MM.1S (cell line): ENCODE measurements around the gene PIGC.

Source experiments
- DNase-seq: peaks from one replicate; pipeline ENCODE4 v3.0.0-alpha.2; 2015
- H2AFZ ChIP-seq: fragments of 300-600 bp; sonication (generic); 2 replicates; pipeline ENCODE4 v1.6.0; 2016; ENCODE audit warnings: antibody characterized with exemption, low read length
- H3F3A ChIP-seq: fragments of 300-600 bp; sonication (generic); 2 replicates; pipeline ENCODE4 v1.6.1; 2016; ENCODE audit warnings: mild to moderate bottlenecking, antibody characterized with exemption, low read length, moderate library complexity, mixed read lengths; ENCODE audit not compliant: insufficient read depth
- H3K27ac ChIP-seq: fragments of 300-600 bp; sonication (generic); 2 replicates; pipeline ENCODE4 v1.5.1; 2016; ENCODE audit warnings: mild to moderate bottlenecking, low read length
- H3K27me3 ChIP-seq: fragments of 300-600 bp; sonication (generic); replicated peaks from 2 replicates; pipeline ENCODE4 v1.6.0; 2016; ENCODE audit warnings: low read length; ENCODE audit not compliant: insufficient read depth
- H3K36me3 ChIP-seq: fragments of 300-600 bp; sonication (generic); replicated peaks from 2 replicates; pipeline ENCODE4 v1.6.1; 2016; ENCODE audit warnings: mild to moderate bottlenecking, low read length, mixed read lengths; ENCODE audit not compliant: insufficient read depth
- H3K4me1 ChIP-seq: fragments of 300-600 bp; sonication (generic); 2 replicates; pipeline ENCODE4 v1.6.1; 2016; ENCODE audit warnings: low read length, mixed read lengths
- H3K4me2 ChIP-seq: fragments of 300-600 bp; sonication (generic); 2 replicates; pipeline ENCODE4 v1.6.0; 2016; ENCODE audit warnings: low read depth, low read length
- H3K4me3 ChIP-seq: fragments of 300-600 bp; sonication (generic); 2 replicates; pipeline ENCODE4 v1.5.1; 2016; ENCODE audit warnings: low read length, mixed read lengths
- H3K79me2 ChIP-seq: fragments of 300-600 bp; sonication (generic); 2 replicates; pipeline ENCODE4 v1.6.1; 2016; ENCODE audit warnings: mixed run types, low read length, mixed read lengths
- H3K9ac ChIP-seq: fragments of 300-600 bp; sonication (generic); 2 replicates; pipeline ENCODE4 v1.6.1; 2016; ENCODE audit warnings: low read length, mixed read lengths
- H3K9me2 ChIP-seq: fragments of 300-600 bp; sonication (generic); replicated peaks from 2 replicates; pipeline ENCODE4 v1.6.1; 2016; ENCODE audit warnings: mild to moderate bottlenecking, low read length, mixed read lengths; ENCODE audit not compliant: insufficient read depth
- H3K9me3 ChIP-seq: fragments of 300-600 bp; sonication (generic); replicated peaks from 2 replicates; pipeline ENCODE4 v1.6.1; 2016; ENCODE audit warnings: mild to moderate bottlenecking, low read length, mixed read lengths; ENCODE audit not compliant: insufficient read depth
- H4K20me1 ChIP-seq: fragments of 300-600 bp; sonication (generic); 2 replicates; pipeline ENCODE4 v1.6.1; 2016; ENCODE audit warnings: mild to moderate bottlenecking, low read length, moderate library complexity, mixed read lengths; ENCODE audit not compliant: insufficient read depth
- EZH2 ChIP-seq: fragments of 300-600 bp; sonication (generic); optimal IDR thresholded peaks from 2 replicates; pipeline ENCODE3; 2017; ENCODE audit warnings: low read depth, mild to moderate bottlenecking, antibody characterized with exemption, low read length, mixed read lengths
- EZH2phosphoT487 ChIP-seq: fragments of 300-600 bp; sonication (generic); IDR thresholded peaks from 2 replicates; pipeline ENCODE4 v1.6.1; 2018; ENCODE audit warnings: antibody characterized with exemption, low read length
- TF ChIP-seq, protein P1 (sequence below): fragments of 300-600 bp; sonication (generic); IDR thresholded peaks from 2 replicates; pipeline ENCODE4 v1.5.1; 2016; ENCODE audit warnings: antibody characterized with exemption, low read length, mixed read lengths

PIGC gene

DNA sequence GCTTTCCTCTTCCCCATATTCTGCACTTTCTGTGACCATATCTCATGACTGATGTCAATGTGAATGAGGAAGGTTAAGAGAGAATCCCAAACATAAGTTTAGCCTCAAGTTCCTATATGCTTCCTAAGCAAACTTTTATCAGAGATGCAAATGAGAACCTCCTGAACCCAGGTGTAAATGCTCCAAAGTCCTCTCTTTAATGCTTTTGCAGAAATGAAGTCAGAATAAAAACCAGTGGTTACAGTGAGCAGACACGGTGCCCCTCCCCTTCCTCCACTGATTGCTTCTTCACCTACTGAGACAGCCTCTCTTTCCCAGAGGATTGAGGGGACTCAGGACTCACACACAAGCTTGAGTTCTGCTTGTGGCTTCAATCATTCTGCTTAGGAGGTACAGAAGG lies 11.6 kb upstream of the PIGC start:
- Histone ChIP-seq H2AFZ (no peak overlapping the region), H3K4me3 (no peak overlapping the region), H3K9me3 (no peaks in the 10 kb centered on the region), H4K20me1 (no peaks in the 10 kb centered on the region), H3K9ac (no peak overlapping the region), H3K4me2 (no peak overlapping the region), H3F3A (no peaks in the 10 kb centered on the region), H3K9me2 (no peaks in the 10 kb centered on the region), H3K27me3 (no peaks in the 10 kb centered on the region), H3K79me2 (no peaks in the 10 kb centered on the region), H3K4me1 (no peaks in the 10 kb centered on the region), H3K36me3 (no peaks in the 10 kb centered on the region), H3K27ac (no peak overlapping the region)
- no peak for DNase-seq
- TF ChIP-seq, protein P1, sequence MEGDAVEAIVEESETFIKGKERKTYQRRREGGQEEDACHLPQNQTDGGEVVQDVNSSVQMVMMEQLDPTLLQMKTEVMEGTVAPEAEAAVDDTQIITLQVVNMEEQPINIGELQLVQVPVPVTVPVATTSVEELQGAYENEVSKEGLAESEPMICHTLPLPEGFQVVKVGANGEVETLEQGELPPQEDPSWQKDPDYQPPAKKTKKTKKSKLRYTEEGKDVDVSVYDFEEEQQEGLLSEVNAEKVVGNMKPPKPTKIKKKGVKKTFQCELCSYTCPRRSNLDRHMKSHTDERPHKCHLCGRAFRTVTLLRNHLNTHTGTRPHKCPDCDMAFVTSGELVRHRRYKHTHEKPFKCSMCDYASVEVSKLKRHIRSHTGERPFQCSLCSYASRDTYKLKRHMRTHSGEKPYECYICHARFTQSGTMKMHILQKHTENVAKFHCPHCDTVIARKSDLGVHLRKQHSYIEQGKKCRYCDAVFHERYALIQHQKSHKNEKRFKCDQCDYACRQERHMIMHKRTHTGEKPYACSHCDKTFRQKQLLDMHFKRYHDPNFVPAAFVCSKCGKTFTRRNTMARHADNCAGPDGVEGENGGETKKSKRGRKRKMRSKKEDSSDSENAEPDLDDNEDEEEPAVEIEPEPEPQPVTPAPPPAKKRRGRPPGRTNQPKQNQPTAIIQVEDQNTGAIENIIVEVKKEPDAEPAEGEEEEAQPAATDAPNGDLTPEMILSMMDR = no peak
- TF ChIP-seq EZH2phosphoT487 (no peak), EZH2 (no peak)

DNA sequence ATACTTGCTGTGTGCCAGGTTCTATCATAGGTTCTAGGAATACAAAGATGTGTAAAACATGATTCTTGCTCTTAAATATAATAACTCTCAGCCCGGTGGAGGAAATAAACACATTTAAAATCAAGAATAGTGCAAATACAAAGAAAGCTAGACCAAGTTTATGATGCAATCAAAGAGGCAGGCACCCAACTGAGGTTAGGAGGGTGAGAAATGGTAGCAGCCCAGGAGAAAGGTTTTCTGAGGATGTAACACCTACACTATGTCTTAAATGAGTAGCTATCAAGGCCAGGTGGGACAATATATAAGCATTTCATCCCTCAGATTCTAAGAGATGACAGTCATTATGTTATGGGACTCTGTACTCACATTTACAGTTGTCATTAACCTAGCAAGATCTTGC lies 9.7 kb upstream of the PIGC start:
- H3K9me2 ChIP-seq = no peaks in the 10 kb centered on the region
- TF ChIP-seq EZH2 (no peak), EZH2phosphoT487 (no peak)
- TF ChIP-seq, protein P1 = no peak
- H3K79me2 ChIP-seq = no peaks in the 10 kb centered on the region
- no peaks in the 10 kb centered on the region for H4K20me1 ChIP-seq
- DNase-seq = no peak
- no peak overlapping the region for H3K4me2 ChIP-seq
- no peaks in the 10 kb centered on the region for H3K27me3 ChIP-seq
- no peaks in the 10 kb centered on the region for H3K9me3 ChIP-seq
- no peak overlapping the region for H3K9ac ChIP-seq
- H3K4me3 ChIP-seq = no peak overlapping the region
- H3K27ac ChIP-seq = no peak overlapping the region
- H2AFZ ChIP-seq = no peak overlapping the region
- H3K4me1 ChIP-seq = no peaks in the 10 kb centered on the region
- H3K36me3 ChIP-seq = no peaks in the 10 kb centered on the region
- H3F3A ChIP-seq = no peaks in the 10 kb centered on the region

DNA sequence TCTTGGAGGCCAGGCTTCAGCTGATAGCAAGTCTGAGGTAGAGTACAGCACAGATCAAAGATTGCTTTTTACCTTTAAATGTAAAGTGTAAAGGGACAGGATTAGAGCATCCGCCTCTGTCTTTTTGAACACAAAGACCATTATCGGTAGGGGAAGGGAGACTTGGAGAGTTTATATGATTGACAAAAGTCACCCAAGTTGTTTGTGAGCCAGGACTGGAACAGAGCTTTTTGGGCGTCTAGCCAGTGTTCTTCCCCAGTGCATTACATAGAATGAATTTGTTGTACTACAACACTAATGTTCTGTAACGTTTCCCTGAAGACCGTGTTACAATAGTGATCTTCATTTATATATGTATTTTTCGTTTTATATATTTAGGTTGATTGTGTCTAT lies 9.3 kb upstream of the PIGC start:
- Histone ChIP-seq H3K79me2 (no peaks in the 10 kb centered on the region), H3K9ac (no peak overlapping the region), H3K9me2 (no peaks in the 10 kb centered on the region), H3K4me3 (no peak overlapping the region), H3K4me2 (no peak overlapping the region), H4K20me1 (no peaks in the 10 kb centered on the region), H3K36me3 (no peaks in the 10 kb centered on the region), H3K27ac (no peak overlapping the region), H3K4me1 (no peaks in the 10 kb centered on the region), H3K9me3 (no peaks in the 10 kb centered on the region), H3F3A (no peaks in the 10 kb centered on the region), H3K27me3 (no peaks in the 10 kb centered on the region), H2AFZ (no peak overlapping the region)
- DNase-seq = no peak
- TF ChIP-seq, protein P1 = no peak
- TF ChIP-seq EZH2 = no peak
- no peak for TF ChIP-seq EZH2phosphoT487
